H1 (cell line): ENCODE measurements around the gene CALD1. TPM values are rescaled to one million over a fixed set of nuclear protein-coding genes. Genes with fewer than 3 reads are reported as not detected.

Experiments
- ATF3 ChIP-seq: IDR thresholded peaks from 2 replicates; pipeline ENCODE4 v1.6.1; 2011; ENCODE audit warnings: low read depth, mild to moderate bottlenecking, low read length; ENCODE audit not compliant: insufficient read depth
- CREB1 ChIP-seq: IDR thresholded peaks from 2 replicates; pipeline ENCODE4 v1.6.1; 2012; ENCODE audit warnings: inconsistent platforms
- EZH2 ChIP-seq: fragments of 200-600 bp; sonication (generic); IDR thresholded peaks from 2 replicates; pipeline ENCODE4 v1.7.1; 2012; ENCODE audit warnings: low read depth, mild to moderate bottlenecking, moderate library complexity, low read length, inconsistent platforms; ENCODE audit not compliant: severe bottlenecking
- KDM4A ChIP-seq: IDR thresholded peaks from one replicate; pipeline ENCODE4 v1.7.1; 2012; ENCODE audit warnings: low read depth, mild to moderate bottlenecking, moderate library complexity, low read length, inconsistent platforms; ENCODE audit not compliant: severe bottlenecking
- SUZ12 ChIP-seq: fragments of 200-600 bp; sonication (generic); IDR thresholded peaks from 2 replicates; pipeline ENCODE4 v1.6.1; 2012; ENCODE audit warnings: mild to moderate bottlenecking, inconsistent platforms, low read length, moderate library complexity, mixed read lengths
- TCF12 ChIP-seq: IDR thresholded peaks from 2 replicates; pipeline ENCODE4 v1.6.1; 2011; ENCODE audit warnings: low read depth, mild to moderate bottlenecking, low read length
- YY1 ChIP-seq: IDR thresholded peaks from 2 replicates; pipeline ENCODE4 v1.6.1; 2011; ENCODE audit warnings: low read depth, mild to moderate bottlenecking, low read length
- polyA plus RNA-seq, 7 experiments: library from polyadenylated mRNA; depleted of rRNA in 3 of 7; stranded (reverse) in 5 of 7; unstranded in 2 of 7; fragments of >200 nt in 5 of 7; fragments of 200-250 nt in 2 of 7; gene quantifications; 1 replicate in 5 of 7; 2 replicates in 1 of 7; 4 replicates in 1 of 7; pipeline versions ENCODE4 v1.2.1 to v1.2.3, GENCODE V29; 2011 to 2013; ENCODE audit warnings: missing spikeins in 2 of 7, mixed read lengths in 2 of 7
- total RNA-seq: library from RNA; stranded (reverse); fragmentation: NEBNext Ultra II Directional; extraction: Animal tissue kit (Norgen Biotek cat#: 25700); gene quantifications from 2 replicates; pipeline ENCODE4 v1.2.1, GENCODE V29; 2021

Gene CALD1
- total and polyA plus RNA-seq, 2 of the 8 experiments (the other 6 are each of a cell fraction or from before 2014, with no cell fraction given) = 34.3 to 177 TPM

GRCh38 chr7:134865001-134865845 is 85.8 kb downstream of the CALD1 start (continued):
- TF ChIP-seq ATF3 (no peak), TCF12 (no peak), KDM4A (no peak), CREB1 (no peak), YY1 (no peak), SUZ12 (no peak), EZH2 (no peak)
